NCI-H1694 treated with DMSO at 0.1 percent for 48 hours (cell line): ENCODE results near the gene RPS6KA4.
"Not testable (repeated sequence)": the region's sequence is repeated elsewhere in the genome, so short reads cannot be mapped to it uniquely, and the experiment has no call there.

ENCODE experiments used
- DNase-seq: peaks from one replicate; lab custom pipeline; 2025; lab: John Stamatoyannopoulos, UW

RPS6KA4 gene

GRCh38 chr11:64388894-64389293, 29.9 kb downstream of the RPS6KA4 start:
- no peak for DNase-seq

GRCh38 chr11:64389851-64390250, 30.9 kb downstream of the RPS6KA4 start:
- DNase-seq = no peak

GRCh38 chr11:64390558-64390957, 31.6 kb downstream of the RPS6KA4 start:
- DNase-seq = no peak

- no peak for DNase-seq
These were observed 32.9 kb downstream of the RPS6KA4 start for GRCh38 chr11:64391839-64392238.

GRCh38 chr11:64395545-64396078, 36.6 kb downstream of the RPS6KA4 start:
- DNase-seq = no peak

- DNase-seq = no peak
These were observed 37.2 kb downstream of the RPS6KA4 start for GRCh38 chr11:64396079-64396591.

GRCh38 chr11:64400102-64400501, 41.1 kb downstream of the RPS6KA4 start:
- no peak for DNase-seq

GRCh38 chr11:64400667-64401066, 41.7 kb downstream of the RPS6KA4 start:
- no peak for DNase-seq

- DNase-seq = no peak
These were observed 42.8 kb downstream of the RPS6KA4 start for GRCh38 chr11:64401775-64402174.

- no peak for DNase-seq
These were observed 44.1 kb downstream of the RPS6KA4 start for GRCh38 chr11:64403106-64403505.

GRCh38 chr11:64406221-64406946, 47.4 kb downstream of the RPS6KA4 start:
- no peak for DNase-seq

GRCh38 chr11:64407221-64407620, 48.3 kb downstream of the RPS6KA4 start:
- no peak for DNase-seq

GRCh38 chr11:64407630-64408029, 48.7 kb downstream of the RPS6KA4 start:
- DNase-seq = no peak

GRCh38 chr11:64409278-64409677, 50.3 kb downstream of the RPS6KA4 start:
- DNase-seq = no peak

- no peak for DNase-seq
These were observed 50.9 kb downstream of the RPS6KA4 start for GRCh38 chr11:64409707-64410403.

- DNase-seq = no peak
These were observed 51.4 kb downstream of the RPS6KA4 start for GRCh38 chr11:64410404-64410734.

- no peak for DNase-seq
These were observed 54.5 kb downstream of the RPS6KA4 start for GRCh38 chr11:64413417-64413816.

GRCh38 chr11:64415286-64415685, 56.3 kb downstream of the RPS6KA4 start:
- no peak for DNase-seq

- DNase-seq = no peak
These were observed 57.2 kb downstream of the RPS6KA4 start for GRCh38 chr11:64415996-64416728.

GRCh38 chr11:64418233-64418632, 59.3 kb downstream of the RPS6KA4 start:
- not testable (repeated sequence) for DNase-seq

GRCh38 chr11:64419257-64419790, 60.4 kb downstream of the RPS6KA4 start:
- DNase-seq = no peak

- DNase-seq = no peak
These were observed 61.0 kb downstream of the RPS6KA4 start for GRCh38 chr11:64419818-64420485.
